Suppressor macrophage treated with lipopolysaccharide for 4 hours (primary cell): ENCODE measurements around the gene COL4A2.

Experiments
- DNase-seq: peaks from one replicate; pipeline ENCODE4 v3.0.0-alpha.2; 2020

The COL4A2 gene

GRCh38 chr13:110272651-110273050 is 34.4 kb upstream of the COL4A2 start:
- no peak for DNase-seq

- no peak for DNase-seq
Observed at GRCh38 chr13:110273254-110273653, 33.8 kb upstream of the COL4A2 start.

- no peak for DNase-seq
Observed at GRCh38 chr13:110274687-110275086, 32.4 kb upstream of the COL4A2 start.

- no peak for DNase-seq
Observed at GRCh38 chr13:110275931-110276552, 31.0 kb upstream of the COL4A2 start.

GRCh38 chr13:110276553-110276950 is 30.5 kb upstream of the COL4A2 start:
- DNase-seq, result no peak

- no peak for DNase-seq
Observed at GRCh38 chr13:110277357-110277975, 29.6 kb upstream of the COL4A2 start.

- DNase-seq, result no peak
Observed at GRCh38 chr13:110278859-110279258, 28.2 kb upstream of the COL4A2 start.

GRCh38 chr13:110279684-110280083 is 27.4 kb upstream of the COL4A2 start:
- no peak for DNase-seq

- DNase-seq, result no peak
Observed at GRCh38 chr13:110280231-110280813, 26.8 kb upstream of the COL4A2 start.

GRCh38 chr13:110280985-110281688 is 25.9 kb upstream of the COL4A2 start:
- DNase-seq, result no peak

- no peak for DNase-seq
Observed at GRCh38 chr13:110281736-110282135, 25.3 kb upstream of the COL4A2 start.

GRCh38 chr13:110282316-110282841 is 24.7 kb upstream of the COL4A2 start:
- DNase-seq, result no peak

- DNase-seq, result no peak
Observed at GRCh38 chr13:110283736-110284517, 23.2 kb upstream of the COL4A2 start.

GRCh38 chr13:110284779-110285484 is 22.2 kb upstream of the COL4A2 start:
- no peak for DNase-seq

- no peak for DNase-seq
Observed at GRCh38 chr13:110285991-110286832, 20.9 kb upstream of the COL4A2 start.

- DNase-seq, result no peak
Observed at GRCh38 chr13:110286833-110287819, 20.0 kb upstream of the COL4A2 start.

- no peak for DNase-seq
Observed at GRCh38 chr13:110289174-110289573, 17.9 kb upstream of the COL4A2 start.

GRCh38 chr13:110289661-110290060 is 17.4 kb upstream of the COL4A2 start:
- DNase-seq, result no peak

- DNase-seq, result no peak
Observed at GRCh38 chr13:110290153-110290552, 16.9 kb upstream of the COL4A2 start.

- DNase-seq, result no peak
Observed at GRCh38 chr13:110290826-110291225, 16.3 kb upstream of the COL4A2 start.
